Measurements from ENCODE around the gene ELOVL2.
"Not testable (repeated sequence)": the region's sequence is repeated elsewhere in the genome, so short reads cannot be mapped to it uniquely, and the experiment has no call there.

Gene ELOVL2, protein sequence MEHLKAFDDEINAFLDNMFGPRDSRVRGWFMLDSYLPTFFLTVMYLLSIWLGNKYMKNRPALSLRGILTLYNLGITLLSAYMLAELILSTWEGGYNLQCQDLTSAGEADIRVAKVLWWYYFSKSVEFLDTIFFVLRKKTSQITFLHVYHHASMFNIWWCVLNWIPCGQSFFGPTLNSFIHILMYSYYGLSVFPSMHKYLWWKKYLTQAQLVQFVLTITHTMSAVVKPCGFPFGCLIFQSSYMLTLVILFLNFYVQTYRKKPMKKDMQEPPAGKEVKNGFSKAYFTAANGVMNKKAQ

GRCh38 chr6:11043961-11044711 is at the start of gene ELOVL2:
Gene ELOVL2 (minus strand): TSS chr6:11044305. CDS start chr6:11044230, 75 bp downstream.
- DNase-seq = no peak

DNA sequence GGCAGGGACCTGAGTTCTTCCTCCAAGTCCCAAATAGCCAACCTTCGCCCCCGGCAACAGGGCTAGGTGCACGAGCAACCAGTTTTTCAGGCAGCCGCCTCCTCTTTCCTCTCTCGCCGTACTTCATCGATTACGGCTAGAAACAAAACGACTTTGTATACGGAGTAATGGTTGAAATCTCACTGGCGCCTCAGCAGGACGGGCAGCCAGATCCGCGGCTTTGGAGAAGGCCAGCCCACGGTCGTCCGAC is 49.2 kb upstream of the ELOVL2 start:
- no peak for DNase-seq

DNA sequence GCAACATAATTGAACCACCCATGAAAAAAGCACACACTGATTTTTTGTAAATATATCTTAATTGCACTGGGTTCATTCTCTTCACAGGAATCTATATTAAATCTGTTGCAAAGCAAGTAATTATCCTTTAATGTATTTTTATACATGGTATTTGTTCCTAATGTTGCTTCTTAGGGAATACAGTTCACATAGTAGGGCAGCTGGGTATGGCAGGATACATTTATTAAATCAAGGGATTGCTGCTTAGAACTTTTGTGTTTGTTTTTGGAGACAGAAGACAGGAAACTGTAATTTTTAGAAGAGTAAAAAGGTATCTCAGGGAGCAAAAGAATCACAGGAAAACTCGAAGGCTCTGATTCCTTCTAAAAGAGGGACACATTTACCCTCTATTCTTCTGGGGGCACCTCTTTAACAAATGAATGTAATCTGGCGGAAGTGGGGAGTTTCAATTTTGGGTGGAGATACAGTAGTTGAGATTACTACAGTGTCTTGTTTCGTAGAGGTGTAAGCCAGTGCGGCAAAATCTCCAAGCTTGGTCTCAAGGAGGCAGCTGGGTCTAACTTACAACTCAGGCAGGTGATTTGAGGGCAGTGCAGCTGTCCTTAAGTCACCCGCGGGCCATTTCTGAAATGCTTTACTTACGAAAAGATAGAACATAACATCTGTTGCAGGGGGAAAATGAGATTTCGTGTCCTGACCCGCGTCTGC is 48.7 kb upstream of the ELOVL2 start:
- DNase-seq = no peak

DNA sequence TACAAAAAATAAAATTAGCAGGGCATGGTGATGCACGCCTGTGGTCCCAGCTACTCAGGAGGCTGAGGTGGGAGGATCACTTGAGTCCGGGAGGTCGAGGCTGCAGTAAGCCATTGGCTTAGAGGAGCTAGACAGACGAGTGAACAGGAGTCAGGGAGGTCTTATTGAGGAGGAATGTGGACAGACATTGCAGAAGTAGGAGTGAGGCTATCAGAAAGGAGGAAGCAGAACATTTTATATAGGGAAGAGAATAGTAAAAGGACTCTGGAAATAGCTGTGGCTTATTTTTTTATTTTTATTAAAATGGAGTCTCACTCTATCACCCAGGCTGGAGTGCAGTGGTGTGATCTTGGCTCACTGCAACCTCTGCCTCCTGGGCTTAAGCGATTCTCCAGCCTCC is 47.0 kb upstream of the ELOVL2 start:
- DNase-seq = not testable (repeated sequence)

DNA sequence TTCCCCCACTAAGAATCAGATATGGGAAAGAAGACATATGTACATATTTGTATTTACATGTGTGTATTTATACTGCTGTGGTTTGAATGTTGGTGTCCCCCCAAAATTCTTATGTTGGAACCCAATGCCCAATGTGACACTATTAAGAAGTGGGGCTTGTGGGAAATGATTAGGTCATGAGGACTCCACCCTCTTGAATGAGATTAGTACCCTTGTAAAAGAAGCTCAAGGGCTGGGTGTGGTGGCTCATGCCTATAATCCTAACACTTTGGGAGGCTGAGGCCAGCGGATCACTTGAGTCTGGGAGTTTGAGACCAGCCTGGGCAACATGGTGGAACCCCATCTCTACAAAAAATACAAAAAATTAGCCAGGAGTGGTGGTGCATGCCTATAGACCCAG is 45.6 kb upstream of the ELOVL2 start:
- no peak for DNase-seq

- not testable (repeated sequence) for DNase-seq
These were observed 43.2 kb upstream of the ELOVL2 start for GRCh38 chr6:11087141-11087812.

DNA sequence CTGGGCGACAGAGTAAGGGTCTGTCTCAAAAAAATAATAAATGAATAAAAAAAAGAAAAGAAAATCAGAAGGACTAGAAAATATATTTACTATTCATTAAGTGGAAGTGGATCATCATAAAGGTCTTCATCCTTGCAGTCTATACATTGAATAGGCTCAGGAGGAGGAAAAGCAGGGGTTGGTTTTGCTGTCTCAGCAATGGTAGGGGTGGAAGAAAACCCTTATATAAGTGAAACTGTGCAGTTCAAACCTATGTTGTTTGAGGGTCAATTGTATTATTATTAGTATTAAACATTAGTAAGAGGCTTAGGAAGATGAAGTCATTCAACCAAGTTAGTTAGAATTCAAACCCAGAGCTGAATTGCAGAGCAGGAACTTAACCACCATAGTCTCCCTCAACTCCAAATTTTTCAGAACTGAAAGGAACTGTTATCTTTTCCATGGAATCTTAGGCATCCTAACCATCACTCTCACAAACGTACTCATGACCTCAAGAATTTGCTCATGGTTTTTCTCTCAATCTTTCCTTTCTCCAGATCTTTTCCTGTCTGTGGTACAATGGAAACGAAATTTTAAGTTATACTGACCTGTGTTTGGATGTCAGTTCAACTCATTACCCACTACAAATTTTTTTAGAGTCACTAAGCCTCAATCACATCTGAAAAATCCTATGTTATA is 41.8 kb upstream of the ELOVL2 start:
- no peak for DNase-seq

DNA sequence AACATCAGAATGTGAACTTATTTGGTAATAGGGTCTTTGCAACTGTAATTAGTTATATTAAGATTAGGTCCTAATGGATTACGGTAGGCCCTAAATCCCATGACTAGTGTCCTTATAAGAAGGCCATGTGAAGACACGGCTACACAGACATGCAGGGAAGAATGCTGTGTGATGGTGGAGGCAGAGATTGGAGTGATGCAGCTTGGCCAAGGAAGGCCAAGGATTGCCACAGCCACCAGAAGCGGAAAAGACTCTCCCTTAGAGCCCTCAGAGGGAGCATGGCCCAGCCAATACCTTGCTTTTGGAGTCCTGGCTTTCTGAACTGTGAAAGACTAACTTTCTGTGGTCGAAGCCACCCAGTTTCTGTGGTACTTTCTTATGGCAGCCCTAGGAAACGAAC is 39.9 kb upstream of the ELOVL2 start:
- no peak for DNase-seq

DNA sequence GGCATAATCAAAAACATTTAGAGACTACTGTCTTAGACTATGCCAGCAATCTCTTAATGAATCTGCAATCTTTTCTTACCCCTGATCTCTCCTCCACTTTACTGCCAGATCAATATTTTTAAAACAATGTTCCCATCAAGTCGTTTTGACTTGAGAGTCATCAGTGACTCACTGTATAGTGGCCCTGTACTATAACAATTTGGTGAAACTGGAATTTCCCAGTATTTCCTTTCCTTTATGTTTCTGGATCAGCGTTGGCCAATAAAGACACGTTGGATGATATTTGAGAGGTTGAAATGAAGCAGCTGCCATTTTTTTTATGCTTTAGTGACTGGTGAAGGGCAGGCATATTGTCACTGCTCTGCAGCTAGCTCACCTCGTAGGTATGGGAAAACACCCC is 39.4 kb upstream of the ELOVL2 start:
- no peak for DNase-seq

GRCh38 chr6:11080296-11080695 is 36.2 kb upstream of the ELOVL2 start:
- no peak for DNase-seq

- DNase-seq = no peak
These were observed 34.2 kb upstream of the ELOVL2 start for GRCh38 chr6:11078266-11078665.

DNA sequence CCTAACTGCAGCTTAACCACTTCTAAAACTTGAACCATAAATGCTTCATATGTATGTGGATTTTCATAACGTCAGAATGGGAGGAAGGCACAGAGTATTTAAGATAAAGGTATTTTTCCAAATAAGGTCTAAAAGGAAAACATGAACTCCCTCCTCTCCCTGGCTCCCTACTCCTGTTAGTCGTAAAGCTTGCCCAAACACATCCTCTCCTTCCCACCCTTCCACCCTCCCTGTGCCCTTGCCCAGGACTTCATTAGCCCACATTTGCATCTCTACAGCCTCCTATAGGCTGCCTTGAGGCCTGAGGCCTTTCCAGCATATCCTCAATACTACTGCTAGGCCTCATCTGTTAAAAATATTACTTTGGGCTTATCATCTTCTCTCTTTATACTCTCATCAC is 32.4 kb upstream of the ELOVL2 start:
- DNase-seq = no peak

- DNase-seq = no peak
These were observed 28.0 kb upstream of the ELOVL2 start for GRCh38 chr6:11072101-11072500.

- DNase-seq = no peak
These were observed 25.7 kb upstream of the ELOVL2 start for GRCh38 chr6:11069760-11070159.

- DNase-seq = no peak
These were observed 23.2 kb upstream of the ELOVL2 start for GRCh38 chr6:11067348-11067747.

DNA sequence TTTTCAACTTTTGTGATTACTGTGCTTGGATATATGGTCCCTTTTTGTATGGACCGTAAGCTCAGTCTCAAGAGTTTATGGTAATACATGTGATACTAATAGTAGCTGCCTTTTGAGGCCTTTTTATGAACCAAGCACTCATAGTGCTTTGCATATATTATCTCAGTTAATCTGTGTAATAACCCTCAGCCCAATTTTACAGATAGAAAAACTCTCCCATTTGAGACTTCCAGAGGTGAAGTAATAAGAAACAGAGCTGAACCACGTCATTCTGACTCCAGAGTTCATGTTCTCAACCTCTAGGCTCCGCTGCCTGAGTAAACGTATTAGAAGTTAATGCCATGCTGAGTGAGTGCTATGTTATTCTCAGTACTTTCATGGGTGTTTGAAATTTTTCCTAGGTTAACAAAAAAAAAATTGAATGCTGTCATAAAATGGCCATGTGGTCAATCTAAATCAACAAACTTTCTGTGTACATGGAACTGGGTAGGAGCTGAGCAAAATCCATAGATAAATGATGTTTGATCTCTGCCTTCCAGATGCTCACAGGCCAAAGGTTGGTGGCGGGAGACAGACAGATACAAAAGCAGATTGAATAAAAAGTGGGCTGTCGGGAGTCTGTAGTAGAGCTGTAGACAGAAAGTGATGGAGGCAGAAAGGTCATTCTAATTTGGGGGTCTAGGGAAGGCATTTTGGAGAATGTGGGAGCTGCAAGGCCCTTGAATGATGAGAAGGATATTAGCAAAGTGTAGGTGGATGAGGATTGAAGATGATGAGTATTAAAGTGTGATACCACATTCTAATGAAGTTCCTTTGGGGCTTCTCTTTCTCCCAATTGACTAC is 22.6 kb upstream of the ELOVL2 start:
- DNase-seq = no peak

GRCh38 chr6:11065436-11066202 is 21.5 kb upstream of the ELOVL2 start:
- no peak for DNase-seq

DNA sequence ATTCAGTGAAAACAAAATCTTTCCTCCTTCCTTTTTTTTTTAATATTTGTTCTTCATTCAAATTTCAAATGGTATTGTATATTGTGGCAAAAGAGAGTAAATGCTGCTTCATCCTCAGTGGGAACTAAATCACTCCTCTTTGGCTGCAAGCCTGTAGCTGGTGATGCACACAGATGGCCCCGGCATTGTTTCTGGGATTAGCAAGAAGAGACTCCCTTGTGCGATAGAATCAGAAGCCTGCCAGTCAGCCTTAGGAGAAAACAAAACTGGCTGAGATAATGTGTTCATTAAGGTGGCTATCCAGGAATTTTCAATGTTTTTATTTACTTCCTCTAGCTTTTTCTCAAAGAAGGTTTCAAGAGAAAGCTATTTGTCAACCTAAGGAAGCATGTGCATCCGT is 20.7 kb upstream of the ELOVL2 start:
- no peak for DNase-seq

GRCh38 chr6:11062715-11063114 is 18.6 kb upstream of the ELOVL2 start:
- DNase-seq = no peak

GRCh38 chr6:11062083-11062482 is 18.0 kb upstream of the ELOVL2 start:
- DNase-seq = no peak

DNA sequence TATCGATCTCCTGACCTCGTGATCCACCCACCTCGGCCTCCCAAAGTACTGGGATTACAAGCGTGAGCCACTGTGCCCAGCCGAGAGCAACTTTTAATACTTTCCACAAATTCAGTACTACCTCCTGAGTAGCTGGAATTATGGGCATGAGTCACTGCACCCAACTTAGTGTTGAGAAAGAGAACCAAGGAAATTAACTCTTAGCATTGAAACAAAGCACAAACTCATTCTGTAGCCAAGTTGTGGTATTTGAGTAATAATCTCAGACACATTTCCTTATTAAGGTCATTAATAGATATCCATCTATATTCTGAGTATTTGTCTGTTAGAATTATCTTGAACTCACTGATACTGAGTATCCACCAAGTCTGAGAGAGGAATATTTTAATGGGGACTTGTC is 14.3 kb upstream of the ELOVL2 start:
- no peak for DNase-seq

All from NCI-H2081 treated with DMSO at 0.1 percent for 48 hours (cell line).